Measurements from ENCODE around the gene MDK.

The MDK gene

GRCh38 chr11:46352063-46352841, 29.2 kb upstream of the MDK start:
- DNase-seq (ENCODE audit: low read depth in 1 of 2, low spot score in 1 of 2) = peak in 1 of 2 experiments; percentile 76
- in situ Hi-C loops (cut with HindIII; ENCODE audit: low pct_unique_long_range_greater_than_20kb, low sequenced_read_pairs) = no loop called here
- no peak for TF ChIP-seq JUND (IDR thresholded peaks at IDR 0.05; ENCODE audit: low read depth)

DNA sequence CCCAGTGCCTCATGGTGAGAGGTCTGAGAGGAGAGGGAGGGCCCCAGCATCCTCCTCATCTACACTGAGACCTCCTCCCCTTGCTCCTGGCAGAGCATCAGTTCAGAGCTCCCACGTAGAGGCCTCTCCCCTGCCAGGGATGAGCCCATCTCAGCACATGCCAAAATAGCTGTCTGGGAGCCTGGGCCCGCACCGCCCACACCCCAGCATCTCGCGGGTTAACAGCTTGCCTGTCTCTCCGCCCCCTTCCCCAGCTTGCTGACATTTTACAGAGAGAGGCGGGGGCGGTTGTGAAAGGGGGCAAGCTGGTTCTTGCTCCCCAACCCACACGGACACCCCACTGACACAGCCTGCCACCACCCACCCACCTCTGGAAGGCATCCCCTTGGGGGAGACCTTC, 27.8 kb upstream of the MDK start:
- DNase-seq (ENCODE audit: low read depth in 1 of 2, low spot score in 1 of 2) = no peak
- TF ChIP-seq JUND (IDR thresholded peaks at IDR 0.05; ENCODE audit: low read depth) = no peak
- in situ Hi-C loops (cut with HindIII; ENCODE audit: low pct_unique_long_range_greater_than_20kb, low sequenced_read_pairs) = no loop called here

DNA sequence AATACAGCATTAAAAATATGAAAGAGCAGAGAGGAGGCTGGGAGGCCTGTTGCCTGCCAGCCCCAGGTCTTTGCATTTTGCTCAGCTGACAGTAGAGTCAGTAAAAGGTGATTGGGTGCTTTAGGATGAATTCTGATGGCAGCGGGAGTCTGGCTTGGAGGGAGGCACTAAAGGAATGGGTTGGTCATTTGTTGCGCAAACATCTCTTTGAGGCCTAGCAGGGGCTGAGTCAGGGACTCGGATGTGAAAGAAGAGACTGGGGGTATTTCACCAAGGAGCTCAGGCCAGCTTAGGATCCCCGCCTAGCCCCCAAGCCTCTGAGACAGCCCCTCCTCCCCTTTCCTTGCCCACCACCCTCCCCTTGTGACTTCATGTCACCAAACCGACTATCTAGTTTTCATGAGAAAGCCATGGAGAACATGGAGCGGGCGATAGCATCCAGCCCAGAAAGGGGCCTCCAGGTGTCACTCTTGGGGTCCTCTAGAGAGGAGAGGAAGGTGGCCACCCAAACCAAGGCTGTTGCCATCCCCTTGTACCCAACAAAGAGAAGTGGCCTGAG, 24.5 kb upstream of the MDK start:
- no peak for DNase-seq (ENCODE audit: low read depth in 1 of 2, low spot score in 1 of 2)
- TF ChIP-seq JUND (IDR thresholded peaks at IDR 0.05; ENCODE audit: low read depth) = no peak
- in situ Hi-C loops (cut with HindIII; ENCODE audit: low pct_unique_long_range_greater_than_20kb, low sequenced_read_pairs) = no loop called here

DNA sequence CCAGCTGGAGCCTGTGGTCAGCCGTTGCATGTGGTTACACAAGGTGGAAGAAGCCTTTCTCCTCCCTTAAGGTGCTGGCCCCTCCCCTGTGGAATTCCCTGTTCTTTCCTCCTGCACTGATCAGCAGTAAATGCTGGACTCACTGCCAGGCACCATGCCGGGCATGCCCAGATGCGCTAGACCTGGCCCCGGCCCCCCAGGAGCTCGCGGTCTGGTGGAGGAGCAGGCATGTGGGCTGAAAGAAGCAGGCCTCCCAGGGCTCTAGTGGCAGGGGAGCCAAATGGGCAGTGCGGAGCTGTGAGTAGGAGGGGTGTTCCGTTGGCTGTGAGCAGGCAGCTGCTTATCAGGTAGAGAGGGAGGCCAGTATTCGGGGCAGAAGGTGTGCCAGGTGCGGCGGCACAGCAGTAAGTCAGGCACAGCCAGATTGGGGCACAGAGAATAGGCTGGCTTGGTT, 24.0 kb upstream of the MDK start:
- no peak for TF ChIP-seq JUND (IDR thresholded peaks at IDR 0.05; ENCODE audit: low read depth)
- in situ Hi-C loops (cut with HindIII; ENCODE audit: low pct_unique_long_range_greater_than_20kb, low sequenced_read_pairs) = no loop called here
- DNase-seq (ENCODE audit: low read depth in 1 of 2, low spot score in 1 of 2) = peak in 1 of 2 experiments; percentile 76

GRCh38 chr11:46359953-46360352, 21.5 kb upstream of the MDK start:
- TF ChIP-seq JUND (IDR thresholded peaks at IDR 0.05; ENCODE audit: low read depth) = no peak
- DNase-seq (ENCODE audit: low read depth in 1 of 2, low spot score in 1 of 2) = no peak
- in situ Hi-C loops (cut with HindIII; ENCODE audit: low pct_unique_long_range_greater_than_20kb, low sequenced_read_pairs) = no loop called here

- in situ Hi-C loops (cut with HindIII; ENCODE audit: low pct_unique_long_range_greater_than_20kb, low sequenced_read_pairs) = no loop called here
- TF ChIP-seq JUND (IDR thresholded peaks at IDR 0.05; ENCODE audit: low read depth) = no peak
- no peak for DNase-seq (ENCODE audit: low read depth in 1 of 2, low spot score in 1 of 2)
Measured at GRCh38 chr11:46360878-46361277, 20.6 kb upstream of the MDK start.

DNA sequence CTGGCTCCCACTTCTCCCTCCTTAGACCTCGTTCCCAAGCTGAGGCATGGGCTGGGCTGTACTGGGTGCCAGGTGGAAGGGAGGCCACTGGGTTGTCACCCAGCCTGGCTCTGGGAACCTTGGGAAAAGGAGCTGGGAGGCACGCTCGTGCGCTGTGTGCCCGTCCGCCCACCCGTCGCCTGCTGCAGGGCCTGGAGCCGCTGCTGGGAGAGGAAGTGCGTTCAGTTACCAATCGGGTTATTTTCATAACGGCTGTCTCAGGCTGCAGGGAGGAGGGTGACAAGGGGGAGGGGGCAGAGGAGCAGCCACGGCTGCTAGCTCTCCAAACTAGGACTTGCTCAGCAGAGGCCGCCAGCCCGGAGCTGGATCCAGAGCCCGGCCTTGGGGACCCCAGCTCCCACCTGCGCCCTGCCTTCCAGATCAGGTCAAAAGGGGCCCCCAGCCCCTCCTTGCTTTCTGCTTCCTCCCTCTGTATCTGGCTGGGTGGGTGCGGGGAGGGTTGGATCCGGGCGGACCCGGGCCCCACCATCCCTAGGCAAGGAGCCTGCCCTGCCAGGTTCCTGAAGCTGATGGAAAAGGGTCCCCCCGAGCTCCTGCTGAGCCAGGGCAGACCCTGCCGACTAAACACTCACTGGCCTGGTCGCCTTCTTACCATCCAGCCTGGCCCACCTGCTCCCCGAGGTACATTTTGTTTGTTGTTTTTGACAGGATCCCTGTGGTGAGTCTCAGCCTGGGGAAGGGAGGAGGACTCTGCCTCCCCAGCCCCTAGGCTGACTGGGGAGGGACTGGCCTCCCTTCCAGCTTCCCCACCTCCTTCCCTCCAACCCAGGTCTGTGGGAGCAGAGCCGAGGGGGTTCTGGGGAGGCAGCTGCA, 19.9 kb upstream of the MDK start:
- DNase-seq (ENCODE audit: low read depth in 1 of 2, low spot score in 1 of 2) = peak in 1 of 2 experiments; percentile 69
- in situ Hi-C loops (cut with HindIII; ENCODE audit: low pct_unique_long_range_greater_than_20kb, low sequenced_read_pairs) = no loop called here

DNA sequence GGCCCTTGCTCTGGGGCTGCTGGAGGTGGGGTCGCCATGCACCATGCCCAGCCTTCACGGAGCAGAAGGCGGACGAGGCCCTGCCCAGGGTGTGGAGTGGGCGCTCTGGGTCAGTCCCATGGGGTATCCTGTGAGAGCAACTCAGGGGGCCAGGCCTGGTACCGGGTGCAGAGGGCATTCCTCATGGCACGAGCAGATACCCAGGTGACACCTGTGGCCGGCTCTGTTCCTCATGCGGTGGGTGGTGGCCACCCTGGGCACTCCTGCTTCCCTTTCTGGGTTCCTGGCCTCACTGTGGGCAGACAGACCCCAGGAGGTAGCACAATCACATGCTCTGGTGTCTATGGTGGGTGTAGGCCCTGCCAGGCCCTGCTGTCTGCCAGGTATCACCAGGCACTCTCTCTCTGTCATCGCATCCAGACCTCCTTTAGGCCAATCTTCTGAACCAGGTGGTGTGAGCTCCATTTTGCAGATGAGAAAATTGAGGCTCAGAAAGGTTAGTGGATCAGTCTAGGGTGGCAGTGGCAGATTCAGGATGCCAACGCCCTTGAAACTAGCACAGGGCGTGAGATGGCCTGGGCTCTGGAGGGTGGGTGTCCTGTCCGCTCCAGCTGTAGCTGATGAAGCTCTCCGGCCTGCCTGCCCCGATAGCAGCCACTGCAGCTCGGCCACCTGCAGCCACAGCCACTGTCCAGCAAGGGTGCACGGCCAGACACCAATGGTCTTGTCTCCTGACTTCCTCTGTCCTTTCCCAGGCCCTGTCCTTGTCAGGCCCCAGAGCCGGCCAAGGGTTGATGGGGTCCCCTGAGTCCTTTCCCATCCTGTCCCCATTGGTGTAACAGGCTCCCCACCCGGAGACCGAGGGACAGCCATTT, 19.1 kb upstream of the MDK start:
- no peak for DNase-seq (ENCODE audit: low read depth in 1 of 2, low spot score in 1 of 2)
- no peak for TF ChIP-seq JUND (IDR thresholded peaks at IDR 0.05; ENCODE audit: low read depth)
- in situ Hi-C loops (cut with HindIII; ENCODE audit: low pct_unique_long_range_greater_than_20kb, low sequenced_read_pairs) = no loop called here

More for the DNA sequence above, 19.9 kb upstream of the MDK start:
- no peak for TF ChIP-seq JUND (IDR thresholded peaks at IDR 0.05; ENCODE audit: low read depth)

DNA sequence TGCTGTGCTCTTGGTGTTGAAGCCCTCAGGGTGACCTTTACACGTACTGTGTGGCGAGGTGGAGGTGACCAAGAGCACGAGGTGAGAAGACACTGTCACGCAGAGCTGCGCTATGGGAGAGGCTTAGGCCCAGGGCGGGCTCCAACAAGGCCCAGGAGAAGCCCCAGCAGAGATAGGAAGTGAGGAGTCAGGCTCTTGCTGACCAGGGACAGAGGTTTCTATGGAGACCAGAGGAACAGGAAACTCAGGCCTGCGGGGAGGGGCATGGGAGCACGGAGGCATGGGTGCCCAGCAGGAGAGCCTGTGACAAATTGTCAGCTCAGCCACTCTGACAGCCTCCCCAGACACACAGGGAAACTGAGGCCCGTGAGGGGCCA, 18.4 kb upstream of the MDK start:
- in situ Hi-C loops (cut with HindIII; ENCODE audit: low pct_unique_long_range_greater_than_20kb, low sequenced_read_pairs) = no loop called here
- DNase-seq (ENCODE audit: low read depth in 1 of 2, low spot score in 1 of 2) = peak; percentile 70 to 89

DNA sequence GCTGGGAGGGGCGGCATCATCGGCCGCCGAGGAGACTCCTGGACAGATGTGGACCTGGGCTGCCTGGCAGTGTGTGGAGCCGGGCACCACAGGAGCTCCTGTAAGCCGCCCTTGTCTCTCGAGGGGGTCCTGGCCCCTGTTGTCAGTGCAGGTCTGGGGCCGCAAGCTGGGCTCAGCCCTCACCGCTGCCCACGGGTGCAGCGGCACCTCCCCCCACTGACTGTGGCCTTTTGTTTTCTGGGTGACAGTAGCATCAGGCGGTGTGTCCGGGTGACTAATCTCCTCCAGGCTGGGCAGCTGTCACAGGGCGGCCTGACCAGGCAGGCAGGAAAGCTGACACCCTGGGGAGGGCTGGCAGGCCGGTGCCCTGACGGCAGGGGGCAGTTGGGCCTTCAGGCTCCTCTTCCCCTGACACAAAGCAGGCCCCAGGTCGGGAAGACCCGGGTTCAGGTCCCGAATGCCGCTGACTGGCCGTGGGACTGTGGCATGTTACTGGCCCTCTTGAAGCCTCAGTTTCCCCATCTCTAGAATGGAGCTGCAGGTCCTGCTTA, 17.9 kb upstream of the MDK start:
- DNase-seq (ENCODE audit: low read depth in 1 of 2, low spot score in 1 of 2) = peak in 1 of 2 experiments; percentile 93
- TF ChIP-seq JUND (IDR thresholded peaks at IDR 0.05; ENCODE audit: low read depth) = no peak
- in situ Hi-C loops (cut with HindIII; ENCODE audit: low pct_unique_long_range_greater_than_20kb, low sequenced_read_pairs) = no loop called here

More for the DNA sequence above, 18.4 kb upstream of the MDK start:
- TF ChIP-seq JUND (IDR thresholded peaks at IDR 0.05; ENCODE audit: low read depth) = no peak

- in situ Hi-C loops (cut with HindIII; ENCODE audit: low pct_unique_long_range_greater_than_20kb, low sequenced_read_pairs) = no loop called here
- TF ChIP-seq JUND (IDR thresholded peaks at IDR 0.05; ENCODE audit: low read depth) = no peak
- no peak for DNase-seq (ENCODE audit: low read depth in 1 of 2, low spot score in 1 of 2)
Measured at GRCh38 chr11:46364056-46364455, 17.4 kb upstream of the MDK start.

DNA sequence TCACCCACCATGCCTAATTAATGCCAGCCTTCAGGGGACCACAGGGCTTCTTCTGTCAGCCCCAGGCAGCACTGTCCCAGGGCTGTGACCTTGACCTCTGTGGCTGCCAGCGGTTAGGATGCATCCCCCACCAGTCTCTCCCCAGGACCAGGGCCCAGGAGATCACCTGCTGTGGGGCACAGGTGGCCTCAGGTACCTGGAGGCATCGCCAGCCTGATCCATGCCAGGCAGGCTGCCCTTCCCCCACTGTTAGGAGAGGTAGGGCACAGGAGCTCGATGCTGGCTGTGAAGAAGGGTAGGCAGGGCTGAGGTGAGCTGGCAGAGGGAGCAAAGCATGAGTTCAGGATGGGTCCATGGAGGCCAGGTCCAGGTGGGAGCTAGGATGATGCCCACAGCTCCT, 16.7 kb upstream of the MDK start:
- TF ChIP-seq JUND (IDR thresholded peaks at IDR 0.05; ENCODE audit: low read depth) = no peak
- no peak for DNase-seq (ENCODE audit: low read depth in 1 of 2, low spot score in 1 of 2)
- in situ Hi-C loops (cut with HindIII; ENCODE audit: low pct_unique_long_range_greater_than_20kb, low sequenced_read_pairs) = no loop called here

Measured in T47D (cell line).